Jurkat, Clone E6-1 (cell line): Measurements from ENCODE around the gene RASA2.
A peak's percentile ranks its signal among the peaks of the same experiment; 100 is the strongest.

Source experiments
- DNase-seq: peaks from one replicate; pipeline ENCODE4 v3.0.0-alpha.2; 2011; ENCODE audit warnings: low read depth, low spot score
- H3K4me3 ChIP-seq: 2 replicates; pipeline ENCODE4 v1.5.1; 2011; ENCODE audit warnings: mild to moderate bottlenecking, low read length, control low read depth, moderate library complexity

Gene RASA2

GRCh38 chr3:141547791-141548190 lies 61.0 kb downstream of the RASA2 start:
- no peak for DNase-seq
- no peak overlapping the region for H3K4me3 ChIP-seq

GRCh38 chr3:141550926-141551665 lies 64.3 kb downstream of the RASA2 start:
- DNase-seq: no peak

GRCh38 chr3:141552440-141552991 lies 65.7 kb downstream of the RASA2 start:
- DNase-seq: no peak
- H3K4me3 ChIP-seq: no peak overlapping the region

More at GRCh38 chr3:141550926-141551665, 64.3 kb downstream of the RASA2 start:
- no peak overlapping the region for H3K4me3 ChIP-seq

- peak; percentile 87 for DNase-seq
- no peak overlapping the region for H3K4me3 ChIP-seq
These were observed 66.2 kb downstream of the RASA2 start for GRCh38 chr3:141553055-141553454.

GRCh38 chr3:141556034-141556433 lies 69.2 kb downstream of the RASA2 start:
- no peak overlapping the region for H3K4me3 ChIP-seq
- no peak for DNase-seq

- H3K4me3 ChIP-seq: no peak overlapping the region
- DNase-seq: no peak
These were observed 71.3 kb downstream of the RASA2 start for GRCh38 chr3:141557961-141558706.

- peak; percentile 81 for DNase-seq
- H3K4me3 ChIP-seq: no peak overlapping the region
These were observed 74.7 kb downstream of the RASA2 start for GRCh38 chr3:141561426-141562034.

GRCh38 chr3:141564241-141564640 lies 77.4 kb downstream of the RASA2 start:
- DNase-seq: no peak
- H3K4me3 ChIP-seq: no peak overlapping the region

- no peak overlapping the region for H3K4me3 ChIP-seq
- DNase-seq: no peak
These were observed 83.2 kb downstream of the RASA2 start for GRCh38 chr3:141570068-141570467.

GRCh38 chr3:141575879-141576743 lies 89.3 kb downstream of the RASA2 start:
- DNase-seq: peak; percentile 28
- H3K4me3 ChIP-seq: no peak overlapping the region

GRCh38 chr3:141576744-141577052 lies 89.9 kb downstream of the RASA2 start:
- no peak for DNase-seq
- H3K4me3 ChIP-seq: no peak overlapping the region

GRCh38 chr3:141578202-141578973 lies 91.6 kb downstream of the RASA2 start:
- no peak for DNase-seq

GRCh38 chr3:141594357-141594756 lies 107.5 kb downstream of the RASA2 start:
- no peak overlapping the region for H3K4me3 ChIP-seq
- no peak for DNase-seq

More at GRCh38 chr3:141578202-141578973, 91.6 kb downstream of the RASA2 start:
- no peak overlapping the region for H3K4me3 ChIP-seq

GRCh38 chr3:141597931-141598330 lies 111.1 kb downstream of the RASA2 start:
- no peak for DNase-seq
- no peak overlapping the region for H3K4me3 ChIP-seq

- DNase-seq: no peak
These were observed 113.5 kb downstream of the RASA2 start for GRCh38 chr3:141600331-141600730.

GRCh38 chr3:141602706-141603105 lies 115.9 kb downstream of the RASA2 start:
- H3K4me3 ChIP-seq: no peak overlapping the region
- DNase-seq: no peak

More at GRCh38 chr3:141600331-141600730, 113.5 kb downstream of the RASA2 start:
- H3K4me3 ChIP-seq: no peak overlapping the region

- H3K4me3 ChIP-seq: no peak overlapping the region
- DNase-seq: no peak
These were observed 116.7 kb downstream of the RASA2 start for GRCh38 chr3:141603473-141604035.

GRCh38 chr3:141605883-141606282 lies 119.1 kb downstream of the RASA2 start:
- no peak for DNase-seq

More at GRCh38 chr3:141605883-141606282, 119.1 kb downstream of the RASA2 start:
- no peak overlapping the region for H3K4me3 ChIP-seq
